ENCODE results near the gene SETD1A.
"Not testable (repeated sequence)": the region's sequence is repeated elsewhere in the genome, so short reads cannot be mapped to it uniquely, and the experiment has no call there.

Gene SETD1A

DNA sequence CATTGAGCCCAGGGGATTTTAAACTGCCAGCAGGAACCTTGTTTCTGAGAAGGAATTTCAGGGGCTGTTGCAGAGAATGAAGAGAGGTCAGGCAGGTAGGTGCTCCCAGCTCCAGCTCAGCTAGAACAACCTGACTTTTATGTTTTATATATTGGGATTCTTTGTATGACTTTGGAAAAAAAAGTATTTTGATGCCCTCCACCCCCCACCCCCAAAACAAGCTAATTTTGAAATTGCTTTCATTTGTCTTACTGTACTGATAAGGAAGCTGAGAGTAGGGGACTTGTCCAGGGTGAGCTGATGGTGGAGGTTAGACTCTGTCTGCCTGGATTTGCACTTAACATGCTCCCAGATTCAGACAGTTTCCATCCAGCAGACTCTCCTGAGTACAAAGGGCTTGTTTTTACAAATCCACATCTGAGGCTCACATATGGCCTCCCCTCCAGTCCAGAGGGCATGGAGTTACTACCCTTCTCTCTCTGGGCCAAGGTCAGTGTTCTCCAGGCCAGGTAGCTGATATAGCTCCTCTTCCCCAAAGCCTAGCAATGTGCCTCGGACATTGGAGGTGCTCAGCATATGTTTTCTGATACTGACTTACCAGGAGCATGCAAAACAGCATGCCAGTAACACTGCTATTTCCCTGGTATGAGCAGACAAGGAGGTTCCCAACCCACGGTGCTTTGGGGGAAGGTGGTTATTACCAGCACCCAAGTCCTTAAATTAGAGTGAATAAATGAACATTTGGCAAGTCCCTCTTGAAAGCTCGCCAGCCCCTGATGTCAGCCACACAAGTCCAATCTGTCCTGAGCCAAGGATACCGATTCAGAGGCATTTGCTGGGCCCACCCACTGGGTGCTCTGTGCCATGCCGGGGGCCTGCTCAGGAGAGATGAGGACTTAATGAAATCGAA lies 41.6 kb downstream of the SETD1A start:
- DNase-seq (ENCODE audit: low spot score), result no peak

GRCh38 chr16:31000671-31001382 lies 43.3 kb downstream of the SETD1A start:
- no peak for DNase-seq (ENCODE audit: low spot score)

GRCh38 chr16:31001507-31002249 lies 44.1 kb downstream of the SETD1A start:
- no peak for DNase-seq (ENCODE audit: low spot score)

DNA sequence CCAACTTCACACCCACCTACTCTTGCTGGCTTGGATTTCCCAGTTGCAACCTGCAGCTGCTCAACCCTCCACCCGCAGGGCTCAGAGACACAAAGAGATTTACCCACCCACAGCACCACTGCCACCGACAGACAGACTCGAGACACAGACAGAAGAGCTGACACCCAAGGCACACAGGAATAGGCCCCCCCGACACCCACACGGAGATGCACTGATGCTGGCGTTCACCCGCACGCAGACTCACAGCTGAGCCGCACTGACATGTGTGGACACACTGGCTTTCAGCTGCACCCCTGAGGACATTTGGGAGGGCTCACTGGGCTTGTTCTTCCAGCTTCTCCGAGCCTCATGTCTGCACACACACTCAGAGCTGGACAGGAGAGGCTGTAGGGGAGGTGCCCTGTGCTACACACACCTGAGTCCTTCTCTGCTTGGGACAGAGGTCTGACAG lies 44.7 kb downstream of the SETD1A start:
- no peak for DNase-seq (ENCODE audit: low spot score)

- no peak for DNase-seq (ENCODE audit: low spot score)
Observed at GRCh38 chr16:31002862-31003341, 45.3 kb downstream of the SETD1A start.

GRCh38 chr16:31003744-31004143 lies 46.2 kb downstream of the SETD1A start:
- no peak for DNase-seq (ENCODE audit: low spot score)

- no peak for DNase-seq (ENCODE audit: low spot score)
Observed at GRCh38 chr16:31004658-31005057, 47.1 kb downstream of the SETD1A start.

DNA sequence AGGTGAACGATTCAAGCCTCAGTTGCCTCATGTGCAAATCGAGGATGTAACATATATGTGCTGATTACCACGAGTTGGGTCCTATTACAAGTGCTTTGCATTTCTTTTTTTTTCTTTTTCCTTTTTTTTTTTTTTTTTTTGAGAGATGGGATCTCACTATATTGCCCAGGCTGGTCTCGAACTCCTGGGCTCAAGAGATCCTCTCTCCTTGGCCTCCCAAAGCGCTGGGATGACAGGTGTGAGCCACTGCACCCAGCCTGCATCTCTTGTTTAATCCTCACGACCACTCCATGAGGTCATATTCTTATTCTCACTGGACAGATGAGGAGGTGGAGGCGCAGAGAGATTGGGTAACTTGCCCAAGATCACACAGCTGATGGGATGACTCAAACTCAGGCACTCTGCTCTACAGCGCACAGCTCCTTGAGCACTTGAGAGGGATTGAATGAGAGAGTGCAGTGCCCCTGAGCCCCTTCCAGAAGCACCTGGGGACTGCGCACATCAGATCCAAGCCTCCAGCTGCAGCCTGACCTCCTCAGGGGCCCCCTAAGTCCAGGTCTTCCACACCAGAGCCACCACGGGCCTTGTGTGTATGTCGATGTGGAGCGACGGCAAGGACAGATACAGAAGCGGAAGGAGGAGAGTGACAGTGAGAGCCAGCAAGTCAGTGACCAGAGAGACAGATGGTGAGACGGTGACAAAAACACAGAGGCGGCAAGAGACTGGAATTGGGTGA lies 48.0 kb downstream of the SETD1A start:
- DNase-seq (ENCODE audit: low spot score), result no peak

DNA sequence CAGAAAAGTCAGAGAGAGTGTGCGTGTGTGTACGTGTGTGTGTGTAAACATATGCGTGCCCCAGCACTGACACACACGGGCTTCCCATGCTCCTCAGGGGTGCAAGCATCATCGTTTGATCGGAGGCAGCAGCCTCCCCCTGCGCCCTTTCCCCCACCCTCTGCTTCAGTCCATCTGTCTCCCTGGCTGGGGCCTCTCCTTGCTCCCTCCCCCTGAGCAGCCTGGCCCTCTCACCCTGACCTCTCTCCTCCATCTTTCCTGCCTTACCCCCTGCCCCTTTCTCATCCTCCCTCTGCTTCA lies 48.5 kb downstream of the SETD1A start:
- DNase-seq (ENCODE audit: low spot score), result no peak

DNA sequence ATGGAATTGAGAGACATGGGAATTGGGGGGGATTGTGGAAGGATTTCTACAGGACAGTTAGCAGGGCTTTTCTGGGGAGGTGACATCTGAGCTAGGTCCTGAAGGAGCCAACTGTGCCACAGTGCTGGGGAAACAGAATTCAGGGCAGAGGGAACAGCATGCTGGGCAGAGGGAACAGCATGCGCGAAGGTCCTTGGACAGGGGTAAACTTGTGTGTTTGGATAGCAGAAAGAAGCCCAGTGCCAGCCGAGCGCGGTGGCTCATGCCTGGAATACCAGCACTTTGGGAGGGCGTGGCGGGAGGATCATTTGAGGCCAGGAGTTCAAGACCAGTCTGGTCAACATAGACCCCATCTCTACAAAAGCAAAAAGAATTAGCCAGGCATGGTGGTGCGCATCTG lies 49.0 kb downstream of the SETD1A start:
- no peak for DNase-seq (ENCODE audit: low spot score)

DNA sequence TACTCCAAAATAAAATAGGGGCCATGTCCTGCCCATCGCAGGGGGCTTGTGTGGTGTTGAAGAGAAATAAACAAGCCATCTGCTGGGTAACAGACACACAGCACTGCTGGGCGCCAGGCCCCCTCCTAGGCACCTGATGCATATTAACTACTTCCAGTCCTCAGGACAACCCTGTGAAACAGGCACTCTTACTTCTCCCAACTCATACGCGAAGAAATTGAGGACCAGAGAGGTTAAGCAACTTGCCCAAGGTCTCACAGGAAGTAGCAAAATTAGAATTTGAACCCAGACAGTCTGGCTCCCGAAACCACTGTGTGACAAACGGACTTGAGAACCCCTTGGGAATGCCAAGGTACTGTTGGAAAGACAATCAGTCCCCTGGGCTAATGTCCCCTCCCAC lies 50.1 kb downstream of the SETD1A start:
- DNase-seq (ENCODE audit: low spot score), result no peak

DNA sequence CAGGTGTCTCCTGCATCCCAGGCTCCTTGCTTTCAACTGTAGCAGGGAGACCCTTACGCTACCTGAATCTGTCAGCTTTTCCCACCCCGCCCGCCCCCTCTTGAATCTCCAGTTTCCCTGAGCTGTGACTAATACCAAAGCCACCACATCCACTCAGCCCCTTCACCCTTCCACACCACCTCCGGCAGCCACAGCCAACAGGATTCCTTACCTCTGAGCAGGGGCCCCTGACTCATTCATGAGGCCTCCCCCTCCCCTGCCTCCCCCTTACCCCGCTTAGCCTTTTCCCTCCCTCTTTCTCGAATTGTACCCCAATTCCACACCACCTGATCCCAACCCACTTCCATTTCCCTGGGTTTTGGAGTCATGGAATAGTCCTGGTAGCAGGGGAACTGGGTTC lies 50.6 kb downstream of the SETD1A start:
- DNase-seq (ENCODE audit: low spot score), result peak; percentile 55

GRCh38 chr16:31008551-31008950 lies 51.0 kb downstream of the SETD1A start:
- DNase-seq (ENCODE audit: low spot score), result no peak

- no peak for DNase-seq (ENCODE audit: low spot score)
Observed at GRCh38 chr16:31009120-31009519, 51.6 kb downstream of the SETD1A start.

DNA sequence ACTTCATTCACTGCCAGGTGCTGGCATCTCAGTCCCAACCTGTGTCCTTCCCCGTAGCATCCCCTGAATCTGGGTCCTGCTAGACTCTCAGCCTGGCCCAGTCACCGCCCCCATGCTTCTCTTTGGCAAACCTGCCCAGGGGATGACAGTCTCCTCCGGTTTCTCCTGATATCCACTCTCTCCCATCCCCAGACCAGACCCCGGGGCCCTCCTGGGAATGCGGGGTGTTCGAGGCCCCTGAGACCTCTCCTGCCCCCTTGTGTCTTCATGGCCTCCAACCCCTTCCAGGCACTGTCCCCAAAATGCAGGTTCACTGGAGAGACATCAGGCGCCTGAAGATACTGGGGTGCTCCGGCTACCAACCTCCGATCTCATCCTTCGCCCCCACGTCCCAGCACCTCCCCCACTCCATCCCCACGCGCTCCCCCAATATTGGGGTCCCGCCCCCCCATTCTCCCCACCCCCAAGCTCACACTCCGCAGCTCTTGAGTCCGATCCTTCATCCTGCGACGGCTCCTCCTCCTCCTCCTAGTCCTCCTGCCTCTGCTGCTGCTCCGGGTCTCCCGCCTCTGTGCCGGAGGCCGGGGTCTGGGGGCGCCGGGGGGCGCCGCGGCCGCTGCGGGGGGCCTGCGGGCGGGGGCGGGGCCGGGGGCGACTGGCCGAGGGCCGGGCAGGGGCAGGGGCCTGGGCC lies 52.5 kb downstream of the SETD1A start:
- no peak for DNase-seq (ENCODE audit: low spot score)

GRCh38 chr16:31010585-31011325 lies 53.2 kb downstream of the SETD1A start, which contains the start of gene STX1B:
STX1B (minus strand) TSS chr16:31010638; CDS start chr16:31010396, 242 bp downstream.
- no peak for DNase-seq (ENCODE audit: low spot score)

- DNase-seq (ENCODE audit: low spot score), result not testable (repeated sequence)
Observed at GRCh38 chr16:31011815-31012214, 54.3 kb downstream of the SETD1A start.

- not testable (repeated sequence) for DNase-seq (ENCODE audit: low spot score)
Observed at GRCh38 chr16:31013292-31013691, 55.7 kb downstream of the SETD1A start.

GRCh38 chr16:31016018-31016417 lies 58.5 kb downstream of the SETD1A start:
- DNase-seq (ENCODE audit: low spot score), result no peak

GRCh38 chr16:31017756-31018155 lies 60.2 kb downstream of the SETD1A start:
- DNase-seq (ENCODE audit: low spot score), result not testable (repeated sequence)
